COLO668 (cell line): ENCODE data around the gene UCKL1.
"Not testable (repeated sequence)": the region's sequence is repeated elsewhere in the genome, so short reads cannot be mapped to it uniquely, and the experiment has no call there.

Experiments used
- DNase-seq: peaks from one replicate; lab custom pipeline; 2025; ENCODE audit not compliant: unreplicated experiment; lab: John Stamatoyannopoulos, UW

UCKL1 gene

GRCh38 chr20:63972312-63973159 is 16.3 kb upstream of the UCKL1 start:
- no peak for DNase-seq

GRCh38 chr20:63971960-63972311 is 15.7 kb upstream of the UCKL1 start:
- DNase-seq: not testable (repeated sequence)

- no peak for DNase-seq
Observed at GRCh38 chr20:63970714-63971431, 14.7 kb upstream of the UCKL1 start.

- DNase-seq: peak; percentile 75
Observed at GRCh38 chr20:63969838-63970713, 13.9 kb upstream of the UCKL1 start, which contains the start of gene ZNF512B. Gene ZNF512B, minus strand, starts transcription at chr20:63969930. Its CDS starts 1,980 bp downstream, at chr20:63967950.

GRCh38 chr20:63968928-63969760 is 12.9 kb upstream of the UCKL1 start:
- peak; percentile 54 for DNase-seq

GRCh38 chr20:63968136-63968927 is 12.1 kb upstream of the UCKL1 start:
- no peak for DNase-seq

- no peak for DNase-seq
Observed at GRCh38 chr20:63967330-63968135, 11.3 kb upstream of the UCKL1 start.

GRCh38 chr20:63966944-63967322 is 10.7 kb upstream of the UCKL1 start:
- no peak for DNase-seq

- no peak for DNase-seq
Observed at GRCh38 chr20:63966172-63966943, 10.1 kb upstream of the UCKL1 start.

GRCh38 chr20:63964412-63964811 is 8.2 kb upstream of the UCKL1 start:
- DNase-seq: no peak

- DNase-seq: no peak
Observed at GRCh38 chr20:63963784-63964301, 7.6 kb upstream of the UCKL1 start.

GRCh38 chr20:63963348-63963741 is 7.1 kb upstream of the UCKL1 start:
- no peak for DNase-seq

- no peak for DNase-seq
Observed at GRCh38 chr20:63962426-63963347, 6.5 kb upstream of the UCKL1 start.

GRCh38 chr20:63961664-63962425 is 5.6 kb upstream of the UCKL1 start:
- no peak for DNase-seq

GRCh38 chr20:63960654-63961621 is 4.7 kb upstream of the UCKL1 start:
- DNase-seq: not testable (repeated sequence)
